Right hindlimb (tissue), 1 donor: ENCODE measurements around the gene FGD5.

Experiments
- DNase-seq: peaks from one replicate; pipeline ENCODE4 v3.0.0-alpha.2; 2018

Gene FGD5

GRCh38 chr3:14857506-14857905, 38.7 kb downstream of the FGD5 start:
- DNase-seq = no peak

- no peak for DNase-seq
These were observed 39.3 kb downstream of the FGD5 start for GRCh38 chr3:14858105-14858504.

GRCh38 chr3:14859880-14860279, 41.1 kb downstream of the FGD5 start:
- DNase-seq = no peak

DNA sequence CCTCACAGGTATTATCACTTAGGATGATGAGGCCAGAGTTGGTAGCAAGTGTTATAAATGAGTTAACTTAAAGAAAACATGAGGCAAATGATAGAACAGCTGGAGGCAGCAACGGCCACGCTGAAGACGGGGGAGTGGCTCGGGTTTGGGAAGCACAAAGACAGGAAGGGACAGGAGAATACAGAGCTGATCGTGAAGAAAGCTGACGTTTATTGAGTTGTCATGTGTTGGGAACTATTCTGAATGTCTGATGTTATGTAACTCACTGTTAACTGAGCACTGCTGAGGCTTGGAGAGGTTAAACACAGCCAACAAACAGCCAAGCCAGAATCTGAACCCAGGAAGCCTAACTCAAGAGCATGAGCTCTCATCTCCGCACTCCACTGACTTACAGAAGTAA, 42.3 kb downstream of the FGD5 start:
- DNase-seq = peak; percentile 49

DNA sequence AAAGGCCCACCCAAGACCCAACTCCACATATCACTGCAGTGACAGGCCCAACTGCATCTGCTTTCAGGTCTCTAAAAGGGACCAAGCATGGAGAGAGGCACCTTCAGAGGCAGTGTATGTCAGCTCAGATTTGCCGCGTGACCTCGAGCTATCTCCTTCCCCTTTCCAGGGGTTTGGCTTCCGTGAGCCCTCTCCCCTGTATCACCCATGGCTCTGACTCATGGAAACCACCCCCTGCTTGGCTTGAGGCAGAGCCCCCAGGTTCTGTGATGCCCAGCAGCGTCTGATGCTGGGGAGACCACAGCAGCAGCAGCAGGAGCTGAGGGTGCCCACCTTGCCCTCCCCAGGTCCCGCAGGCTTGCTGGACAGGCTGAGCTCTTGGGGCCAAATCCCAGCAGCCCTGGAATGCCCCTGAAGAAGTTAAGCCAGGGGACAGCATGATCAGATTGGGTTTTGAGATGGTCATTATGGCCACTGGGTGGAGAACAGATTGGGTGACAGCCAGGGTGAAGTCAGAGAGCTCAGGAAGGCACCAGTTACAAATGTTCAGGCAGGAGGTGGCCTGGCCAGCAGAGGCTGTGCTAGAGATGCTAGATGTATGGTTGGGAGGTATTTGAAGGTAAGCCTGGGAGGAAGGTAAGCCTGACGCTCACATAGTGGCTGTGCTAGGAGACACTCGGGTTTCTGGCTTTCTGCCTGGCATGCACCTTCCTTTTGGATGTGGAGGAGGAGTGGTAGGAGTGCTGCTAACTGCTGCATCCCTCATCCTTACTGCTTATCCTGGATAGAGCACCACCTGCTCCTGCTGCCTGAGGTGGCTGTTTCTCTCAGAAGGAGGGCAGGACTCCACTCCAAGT, 42.9 kb downstream of the FGD5 start:
- no peak for DNase-seq

GRCh38 chr3:14862303-14862660, 43.5 kb downstream of the FGD5 start:
- DNase-seq = no peak

DNA sequence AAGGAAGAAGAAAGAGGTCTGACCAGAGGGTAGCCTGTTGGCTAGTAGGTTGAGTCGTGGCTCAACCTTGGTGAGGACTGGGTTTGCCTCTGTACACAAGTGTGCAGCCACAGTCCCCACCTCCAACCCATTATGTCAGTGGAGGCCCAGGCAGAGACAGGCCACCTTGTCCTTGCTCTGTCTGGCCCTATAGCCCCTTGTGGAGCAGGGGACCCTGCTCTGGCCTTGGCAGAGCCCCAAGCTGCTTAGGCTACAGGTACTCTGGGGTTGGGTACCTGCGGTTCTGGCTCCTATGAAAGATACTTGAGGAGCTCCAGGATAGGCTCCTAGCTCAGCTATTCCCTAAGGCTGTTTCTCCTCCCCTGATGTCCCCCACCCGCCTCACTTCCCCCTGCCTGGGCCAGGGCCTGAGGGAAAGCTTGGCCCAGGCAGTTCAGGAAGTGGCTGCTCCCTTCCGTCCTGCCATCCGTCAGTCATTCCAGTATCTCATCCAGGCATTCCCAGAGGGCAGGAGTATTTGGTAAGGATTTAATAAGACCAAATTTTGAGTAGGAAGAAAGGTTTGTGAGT, 44.0 kb downstream of the FGD5 start:
- no peak for DNase-seq

- DNase-seq = no peak
These were observed 44.8 kb downstream of the FGD5 start for GRCh38 chr3:14863333-14864100.

- no peak for DNase-seq
These were observed 45.4 kb downstream of the FGD5 start for GRCh38 chr3:14864131-14864530.

GRCh38 chr3:14866627-14867026, 47.9 kb downstream of the FGD5 start:
- DNase-seq = no peak

GRCh38 chr3:14867936-14868570, 49.3 kb downstream of the FGD5 start:
- no peak for DNase-seq

GRCh38 chr3:14869917-14870782, 51.4 kb downstream of the FGD5 start:
- no peak for DNase-seq

DNA sequence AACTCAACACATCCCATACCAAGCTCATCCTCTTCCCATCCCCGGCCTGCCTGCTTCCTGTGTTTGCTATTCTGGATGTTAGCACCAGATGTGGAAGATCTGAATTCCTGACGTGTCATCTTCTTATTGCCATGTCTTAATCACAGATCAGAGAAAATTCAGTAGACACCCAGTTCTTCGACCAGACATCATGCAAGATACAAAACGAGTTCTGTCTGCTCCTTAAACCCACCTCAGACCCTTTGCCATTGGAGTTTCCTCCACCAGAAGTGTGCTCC, 52.0 kb downstream of the FGD5 start:
- no peak for DNase-seq

DNA sequence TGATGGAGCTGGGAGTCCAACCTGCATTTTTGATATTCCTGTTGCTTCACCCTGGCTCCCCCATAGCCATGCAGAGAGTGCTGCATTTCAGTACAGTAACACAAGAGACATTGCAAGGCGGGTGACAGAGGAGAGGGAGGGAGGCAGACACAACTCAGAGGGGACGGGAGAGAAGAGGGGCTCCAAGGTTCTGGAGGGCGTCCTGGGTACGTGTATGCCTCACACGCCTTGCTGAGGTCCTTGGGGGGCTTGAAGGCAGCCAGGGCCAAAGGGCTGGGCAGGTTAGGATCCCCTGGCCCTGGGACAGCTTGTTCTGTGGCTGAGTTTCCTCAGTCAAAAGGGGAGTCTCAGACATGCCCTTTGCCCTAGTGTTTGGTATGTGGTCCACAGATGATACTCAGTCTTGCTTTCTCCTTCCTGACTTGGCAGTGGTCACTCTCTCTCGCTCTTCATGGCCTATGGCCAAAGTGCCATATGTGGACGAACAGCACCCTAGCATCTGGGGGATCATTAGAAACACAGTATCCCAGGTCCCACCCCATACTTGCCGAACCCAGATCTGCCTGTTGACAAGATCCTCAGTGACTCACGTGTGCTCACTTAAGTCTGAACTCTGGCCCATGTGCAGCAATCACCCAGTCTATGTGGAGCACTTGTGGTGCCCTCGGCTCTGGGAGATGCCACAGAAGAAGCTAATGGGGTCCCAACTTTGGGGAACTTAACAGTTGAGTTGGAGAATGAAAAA, 52.9 kb downstream of the FGD5 start:
- DNase-seq = no peak

DNA sequence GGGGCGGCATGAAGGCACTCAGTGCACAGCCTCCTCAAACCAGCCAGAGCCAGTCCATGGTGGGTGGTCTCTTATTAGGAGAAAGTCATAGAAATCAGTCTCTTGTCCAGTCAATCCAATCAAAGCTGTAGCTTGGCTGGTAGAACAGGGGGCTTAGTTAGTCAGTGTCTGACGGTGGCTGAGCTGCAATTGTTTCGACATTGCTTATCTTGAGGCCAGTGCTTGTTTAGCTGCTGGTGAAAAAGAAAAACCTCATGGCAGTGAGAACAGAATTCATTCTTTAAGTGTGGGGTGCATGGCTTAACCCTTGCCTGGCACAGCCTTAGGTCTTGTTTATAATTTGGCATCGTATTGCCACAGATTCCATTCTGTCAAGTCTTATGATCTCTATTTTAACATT, 53.9 kb downstream of the FGD5 start:
- DNase-seq = no peak

- no peak for DNase-seq
These were observed 56.0 kb downstream of the FGD5 start for GRCh38 chr3:14874784-14875183.

DNA sequence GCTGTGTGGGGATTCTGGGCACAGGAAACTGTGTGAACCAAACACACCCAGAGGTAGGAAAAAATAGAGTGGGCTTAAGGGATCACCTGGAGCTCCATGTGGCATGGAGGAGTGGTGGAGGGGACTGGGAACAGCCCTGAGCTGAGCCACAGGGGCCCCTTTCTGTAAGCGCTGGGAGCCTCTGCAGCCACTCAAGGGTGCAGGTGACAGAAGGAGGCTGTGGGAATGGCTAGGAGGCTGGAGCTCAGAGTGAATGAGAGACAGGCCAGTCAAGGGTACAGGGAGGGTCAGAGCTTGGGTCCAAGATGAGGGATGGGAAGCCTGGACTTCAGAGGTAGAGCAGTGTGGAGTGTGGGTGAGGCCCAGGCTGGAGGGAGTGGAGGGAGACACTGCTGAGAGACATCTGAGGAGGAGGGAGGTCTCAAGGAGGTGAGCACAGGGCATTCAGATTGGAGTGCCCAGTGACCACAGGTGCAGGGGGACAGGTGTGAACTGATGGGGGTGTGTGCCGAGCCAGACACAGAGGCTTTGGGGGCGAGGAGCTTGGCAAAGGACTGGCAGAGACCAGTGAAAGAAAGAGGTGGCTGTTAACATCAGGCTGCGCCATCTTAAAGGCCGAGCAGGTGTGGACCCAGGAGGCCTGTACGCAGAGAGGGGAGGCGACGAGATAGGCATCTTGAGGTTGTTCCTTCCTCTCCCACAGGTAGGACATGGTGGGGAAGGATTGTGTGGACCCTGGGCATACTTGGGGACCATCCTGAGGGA, 56.8 kb downstream of the FGD5 start:
- no peak for DNase-seq

DNA sequence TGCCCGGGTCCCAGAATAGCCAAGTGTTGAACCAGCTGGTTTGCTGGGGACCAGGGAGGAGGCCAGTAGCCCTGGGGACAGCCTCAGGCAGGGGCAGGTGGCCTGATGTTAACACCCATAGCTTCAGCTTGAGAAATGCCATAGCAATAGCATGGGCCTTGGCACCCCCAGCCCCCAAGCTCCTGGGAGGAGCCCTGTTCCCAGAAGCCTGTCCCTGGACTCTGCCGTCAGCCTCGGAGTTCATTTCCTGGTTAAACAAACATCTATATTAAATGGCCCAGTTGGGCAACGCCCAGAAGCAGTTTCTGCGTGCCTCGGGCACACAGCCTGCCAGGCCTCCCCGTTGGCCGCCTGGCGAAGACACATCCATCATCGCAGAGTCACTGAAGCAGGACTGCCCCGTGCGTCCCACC, 58.2 kb downstream of the FGD5 start:
- peak; percentile 37 for DNase-seq

DNA sequence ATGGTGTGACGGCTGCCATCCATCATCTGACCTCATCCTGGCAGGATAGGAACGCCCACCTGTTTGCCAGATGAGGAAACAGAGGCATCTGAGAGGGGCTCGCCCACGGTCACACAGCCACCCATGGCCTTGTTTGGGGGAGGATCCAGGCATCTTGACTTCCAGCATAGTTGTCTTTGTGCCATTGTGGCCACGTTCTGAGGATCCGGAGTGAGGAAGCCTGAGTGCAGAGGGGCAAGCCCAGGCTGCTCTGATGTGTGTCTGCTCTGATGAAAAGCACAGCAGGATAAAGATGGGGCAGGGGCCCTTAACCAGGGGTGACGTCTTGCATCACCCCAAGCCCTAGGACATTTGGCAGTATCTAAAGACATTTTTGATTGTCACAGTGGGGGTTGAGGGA, 58.7 kb downstream of the FGD5 start:
- DNase-seq = no peak

DNA sequence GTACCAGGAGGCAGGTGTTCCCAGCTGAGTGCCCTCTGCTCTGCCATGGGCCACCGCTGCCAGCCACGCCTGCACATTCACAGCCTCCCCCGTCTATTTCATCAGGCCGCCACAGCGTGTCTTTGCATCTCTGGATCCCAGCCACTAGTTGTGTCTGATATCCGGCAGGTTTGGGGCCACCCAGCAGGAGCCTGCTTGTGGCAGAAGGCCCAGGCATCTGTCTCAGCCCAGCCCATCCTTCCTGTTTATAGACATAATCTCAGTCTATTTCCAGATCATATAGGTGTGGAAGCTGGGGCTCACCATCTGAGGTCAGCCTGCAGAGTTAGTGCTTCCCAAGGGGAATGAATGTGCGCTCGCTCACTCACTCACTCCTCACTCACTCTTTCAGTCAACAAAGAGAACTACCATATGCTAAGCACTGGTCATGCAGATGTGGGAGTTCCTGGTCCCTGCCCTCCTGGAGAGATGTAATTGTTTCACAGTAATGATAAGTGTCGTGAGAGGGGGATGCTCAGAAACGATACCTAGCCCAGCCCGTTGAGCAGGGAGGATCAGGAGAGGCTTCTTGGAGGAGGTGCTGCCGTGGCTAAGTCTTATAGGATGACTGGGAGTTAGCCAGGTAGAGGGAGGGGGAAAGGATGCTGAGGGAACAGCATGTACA, 60.6 kb downstream of the FGD5 start:
- peak; percentile 53 for DNase-seq
